Measurements from ENCODE around the gene NAXD.
"Not testable (repeated sequence)": the region's sequence is repeated elsewhere in the genome, so short reads cannot be mapped to it uniquely, and the experiment has no call there.

The NAXD gene

GRCh38 chr13:110644892-110645521 is 29.7 kb downstream of the NAXD start:
- peak; percentile 20 for DNase-seq (ENCODE audit: low spot score)

GRCh38 chr13:110645750-110646149 is 30.4 kb downstream of the NAXD start:
- DNase-seq (ENCODE audit: low spot score): no peak

GRCh38 chr13:110646442-110647364 is 31.4 kb downstream of the NAXD start:
- DNase-seq (ENCODE audit: low spot score): no peak

GRCh38 chr13:110647365-110647737 is 32.0 kb downstream of the NAXD start:
- no peak for DNase-seq (ENCODE audit: low spot score)

- no peak for DNase-seq (ENCODE audit: low spot score)
Observed at GRCh38 chr13:110648146-110648819, 32.9 kb downstream of the NAXD start.

GRCh38 chr13:110648848-110649421 is 33.6 kb downstream of the NAXD start:
- no peak for DNase-seq (ENCODE audit: low spot score)

GRCh38 chr13:110649551-110649950 is 34.2 kb downstream of the NAXD start:
- DNase-seq (ENCODE audit: low spot score): no peak

- no peak for DNase-seq (ENCODE audit: low spot score)
Observed at GRCh38 chr13:110650436-110650835, 35.1 kb downstream of the NAXD start.

- DNase-seq (ENCODE audit: low spot score): no peak
Observed at GRCh38 chr13:110651271-110651670, 35.9 kb downstream of the NAXD start.

- no peak for DNase-seq (ENCODE audit: low spot score)
Observed at GRCh38 chr13:110651726-110652230, 36.4 kb downstream of the NAXD start.

GRCh38 chr13:110652231-110652730 is 36.9 kb downstream of the NAXD start:
- no peak for DNase-seq (ENCODE audit: low spot score)

GRCh38 chr13:110652764-110653163 is 37.4 kb downstream of the NAXD start:
- DNase-seq (ENCODE audit: low spot score): no peak

GRCh38 chr13:110653271-110653670 is 37.9 kb downstream of the NAXD start:
- DNase-seq (ENCODE audit: low spot score): no peak

- no peak for DNase-seq (ENCODE audit: low spot score)
Observed at GRCh38 chr13:110653851-110654250, 38.5 kb downstream of the NAXD start.

- no peak for DNase-seq (ENCODE audit: low spot score)
Observed at GRCh38 chr13:110657196-110657595, 41.9 kb downstream of the NAXD start.

GRCh38 chr13:110658218-110658911 is 43.0 kb downstream of the NAXD start:
- DNase-seq (ENCODE audit: low spot score): not testable (repeated sequence)

GRCh38 chr13:110661256-110661655 is 45.9 kb downstream of the NAXD start:
- DNase-seq (ENCODE audit: low spot score): no peak

- DNase-seq (ENCODE audit: low spot score): no peak
Observed at GRCh38 chr13:110662091-110662490, 46.7 kb downstream of the NAXD start.

GRCh38 chr13:110662777-110663443 is 47.6 kb downstream of the NAXD start:
- DNase-seq (ENCODE audit: low spot score): no peak

GRCh38 chr13:110663491-110663890 is 48.1 kb downstream of the NAXD start:
- DNase-seq (ENCODE audit: low spot score): no peak

GRCh38 chr13:110664041-110664440 is 48.7 kb downstream of the NAXD start:
- no peak for DNase-seq (ENCODE audit: low spot score)
